Kidney glomerular epithelial cell (primary cell): ENCODE results near the gene ZNF184.
A peak's percentile ranks its signal among the peaks of the same experiment; 100 is the strongest.

Experiments used
- DNase-seq: peaks from one replicate; lab custom pipeline; 2025; lab: John Stamatoyannopoulos, UW

The ZNF184 gene

DNA sequence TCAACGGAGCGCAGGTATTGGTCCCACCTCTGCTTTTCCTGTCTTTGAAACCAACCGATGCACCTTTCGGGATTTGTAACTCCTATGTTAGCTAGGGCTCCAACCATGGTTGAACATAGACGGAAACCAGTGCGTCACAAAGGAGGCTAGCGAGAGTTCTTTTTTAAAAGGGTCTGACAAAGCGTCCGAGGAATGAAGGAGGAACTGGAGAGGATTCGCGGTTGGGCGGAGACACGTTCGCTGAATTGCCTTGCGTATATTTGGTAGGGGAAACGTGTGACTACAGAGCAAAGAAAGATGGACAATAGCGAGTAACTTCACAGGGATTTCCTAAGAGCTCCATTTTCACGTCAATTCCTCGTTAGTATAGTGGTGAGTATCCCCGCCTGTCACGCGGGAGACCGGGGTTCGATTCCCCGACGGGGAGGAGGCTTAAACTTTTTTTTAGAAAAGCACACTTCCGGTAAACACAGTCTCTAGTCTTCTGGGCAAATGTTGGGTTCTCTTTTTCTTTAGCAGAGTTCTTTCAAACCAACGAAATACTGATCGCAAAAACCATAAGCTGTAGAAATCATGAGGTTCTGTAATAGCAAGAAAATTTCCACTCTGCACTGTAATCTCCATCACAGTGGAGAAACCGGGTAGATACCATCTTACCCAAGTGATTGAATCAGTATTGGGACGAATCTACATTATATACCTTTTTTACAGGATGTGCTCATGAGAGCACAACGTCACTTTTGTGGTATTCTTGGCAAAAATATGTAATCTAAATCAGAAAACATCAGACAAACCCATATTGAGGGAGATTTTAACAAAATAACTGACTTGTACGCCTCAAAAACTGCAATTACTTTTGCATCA is 6.6 kb upstream of the ZNF184 start:
- peak; percentile 80 for DNase-seq

DNA sequence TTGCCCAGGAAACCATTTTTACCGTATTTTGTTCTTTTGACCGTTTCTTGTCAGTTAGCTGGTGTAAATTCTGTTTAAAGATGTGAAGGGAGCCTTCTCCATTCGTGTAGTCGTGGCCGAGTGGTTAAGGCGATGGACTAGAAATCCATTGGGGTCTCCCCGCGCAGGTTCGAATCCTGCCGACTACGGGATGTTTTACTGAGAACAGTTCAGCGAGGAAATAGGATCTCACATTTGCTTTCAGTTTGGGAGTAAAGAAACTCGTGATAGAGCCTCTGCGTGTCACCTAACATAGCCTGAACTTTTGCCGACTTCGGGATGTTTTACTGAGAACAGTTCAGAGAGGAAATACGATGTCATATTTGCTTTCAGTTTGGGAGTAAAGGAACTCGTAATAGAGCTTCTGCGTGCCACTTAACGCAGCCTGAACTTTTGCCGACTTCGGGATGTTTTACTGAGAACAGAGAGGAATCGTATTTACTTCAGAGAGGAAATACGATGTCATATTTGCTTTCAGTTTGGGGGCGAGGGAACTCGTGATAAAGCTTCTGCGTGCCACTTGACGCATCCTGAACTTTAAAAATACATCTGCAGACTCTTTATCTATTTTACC is 5.9 kb upstream of the ZNF184 start:
- peak; percentile 86 for DNase-seq

DNA sequence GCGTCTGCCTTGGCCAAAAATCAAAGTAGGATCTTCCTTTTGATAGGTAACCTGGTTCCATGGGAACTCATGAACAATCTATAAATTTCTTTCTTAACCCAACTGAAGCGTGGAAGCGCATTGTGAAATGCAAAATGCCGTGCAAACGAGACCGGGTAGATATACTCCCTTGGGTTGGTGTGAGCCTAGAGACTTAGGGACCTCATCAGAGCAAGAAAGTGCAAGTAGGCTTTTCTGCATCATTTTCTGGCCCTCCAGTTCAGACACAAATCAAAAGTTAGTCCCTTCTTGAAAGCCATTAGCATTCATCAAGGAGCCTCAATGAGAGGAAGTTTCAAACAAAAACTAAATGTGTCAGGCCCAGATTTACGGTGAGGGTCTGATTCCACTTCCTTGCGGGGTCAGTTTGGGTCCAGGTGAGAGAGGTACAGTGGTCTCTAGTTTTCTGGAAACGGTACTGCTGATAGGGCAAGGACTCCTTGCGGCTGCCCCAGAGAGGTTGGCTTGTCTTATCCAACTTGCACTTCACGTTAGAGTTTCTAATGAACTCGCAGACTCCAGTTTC is 5.3 kb upstream of the ZNF184 start:
- no peak for DNase-seq

DNA sequence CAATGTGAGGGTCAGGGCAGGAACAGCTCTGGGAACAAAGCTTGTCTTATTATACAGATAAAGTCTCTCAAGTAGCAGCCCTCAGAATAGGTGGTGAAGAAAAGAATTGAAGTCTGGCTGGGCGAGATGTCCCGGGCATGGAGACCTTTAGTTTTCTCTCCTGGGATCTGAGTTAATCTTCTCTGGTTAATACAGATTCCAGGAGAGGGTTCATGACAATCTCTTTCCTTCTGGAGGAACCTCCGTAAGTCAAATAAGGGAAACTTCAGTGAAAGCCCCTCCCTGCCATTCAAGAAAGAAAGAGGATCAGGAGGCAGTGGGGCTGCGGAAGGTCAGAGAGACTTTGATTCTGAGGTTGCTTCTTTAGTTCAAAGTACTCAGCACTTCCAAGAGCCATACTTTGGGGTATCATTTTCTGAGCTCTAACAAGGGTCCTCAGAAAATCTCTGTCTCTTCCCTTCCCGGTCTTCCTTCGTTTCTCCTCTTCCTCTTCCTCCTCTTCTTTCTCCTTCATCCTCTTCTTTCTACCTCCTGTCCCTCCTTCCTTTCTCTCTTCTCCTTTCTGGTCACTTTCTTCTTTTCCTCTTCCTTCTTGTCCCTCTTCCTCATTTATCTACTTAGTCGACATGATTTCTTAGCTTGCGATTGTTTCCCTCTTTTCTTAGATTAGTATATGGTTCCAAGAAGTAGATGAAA is 4.6 kb upstream of the ZNF184 start:
- no peak for DNase-seq

DNA sequence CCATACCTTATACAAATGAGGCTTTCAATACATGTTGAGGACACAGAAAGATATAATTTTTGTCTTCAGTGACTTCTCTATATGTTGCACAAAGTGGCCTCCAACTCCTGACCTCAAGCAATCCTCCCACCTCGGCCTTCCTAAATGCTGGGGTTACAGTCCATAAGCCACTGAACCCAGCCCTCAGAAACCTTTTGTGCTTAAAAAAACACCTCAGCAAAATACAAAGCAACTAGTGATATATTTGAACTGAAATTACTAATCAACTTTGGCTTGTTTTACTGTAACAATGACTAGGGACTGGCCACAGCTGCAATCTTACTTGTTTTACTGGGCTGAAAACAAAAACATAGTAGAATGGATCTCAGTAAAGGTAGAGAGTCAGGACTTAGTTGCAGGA is 3.2 kb upstream of the ZNF184 start:
- DNase-seq = no peak

DNA sequence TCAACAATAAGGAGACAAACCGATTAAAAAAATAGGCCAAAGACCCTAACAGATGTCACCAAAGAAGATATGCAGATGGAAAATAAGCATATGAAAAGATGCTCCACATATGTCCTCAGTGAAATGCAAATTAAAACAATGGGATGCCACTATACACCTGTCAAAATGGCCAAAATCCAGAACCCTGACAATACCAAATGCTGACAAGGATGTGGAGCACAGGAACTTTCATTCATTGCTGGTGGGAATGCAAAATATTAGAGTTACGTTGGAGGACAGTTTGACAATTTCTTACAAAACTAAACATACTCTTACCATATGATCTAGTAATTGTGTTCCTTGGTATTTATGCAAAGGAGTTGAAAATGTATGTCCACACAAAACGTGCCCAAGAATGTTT is 1.8 kb upstream of the ZNF184 start:
- DNase-seq = no peak

DNA sequence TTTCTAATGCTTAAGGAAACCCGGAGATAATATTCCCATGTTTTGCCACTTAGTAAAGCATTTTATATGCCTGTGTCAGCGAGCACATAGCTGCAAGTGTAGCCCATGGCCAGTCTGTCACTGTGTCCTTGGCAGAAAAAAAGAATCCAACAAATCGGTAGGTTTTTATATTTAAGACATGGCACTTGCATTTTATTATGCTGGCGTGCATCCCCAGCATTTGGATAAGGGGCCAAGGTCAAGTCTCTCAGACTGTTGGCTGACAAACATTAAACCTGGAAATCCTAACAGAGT is 1.2 kb upstream of the ZNF184 start:
- no peak for DNase-seq

DNA sequence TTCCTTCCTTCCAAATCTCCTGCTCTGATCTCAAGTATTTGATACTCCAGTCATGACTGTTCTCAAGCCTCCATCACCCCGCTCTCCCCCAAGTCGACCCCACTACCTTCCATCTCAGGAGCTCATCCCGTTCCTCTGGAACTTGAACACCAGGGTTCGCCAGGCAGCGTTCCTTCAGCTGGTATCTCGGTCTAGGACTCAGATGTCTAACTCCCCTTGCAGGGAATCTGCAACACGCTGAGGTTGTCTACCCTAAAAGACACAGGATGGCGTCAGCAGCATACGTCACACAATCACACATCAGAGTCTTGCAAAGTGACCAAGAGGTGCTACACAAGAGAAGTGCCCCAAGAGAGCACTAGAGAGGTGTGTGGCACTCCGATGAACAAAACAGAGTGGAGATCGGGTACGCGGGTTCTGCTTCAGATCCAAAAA is 706 bp downstream of the ZNF184 start:
- peak; percentile 59 for DNase-seq

DNA sequence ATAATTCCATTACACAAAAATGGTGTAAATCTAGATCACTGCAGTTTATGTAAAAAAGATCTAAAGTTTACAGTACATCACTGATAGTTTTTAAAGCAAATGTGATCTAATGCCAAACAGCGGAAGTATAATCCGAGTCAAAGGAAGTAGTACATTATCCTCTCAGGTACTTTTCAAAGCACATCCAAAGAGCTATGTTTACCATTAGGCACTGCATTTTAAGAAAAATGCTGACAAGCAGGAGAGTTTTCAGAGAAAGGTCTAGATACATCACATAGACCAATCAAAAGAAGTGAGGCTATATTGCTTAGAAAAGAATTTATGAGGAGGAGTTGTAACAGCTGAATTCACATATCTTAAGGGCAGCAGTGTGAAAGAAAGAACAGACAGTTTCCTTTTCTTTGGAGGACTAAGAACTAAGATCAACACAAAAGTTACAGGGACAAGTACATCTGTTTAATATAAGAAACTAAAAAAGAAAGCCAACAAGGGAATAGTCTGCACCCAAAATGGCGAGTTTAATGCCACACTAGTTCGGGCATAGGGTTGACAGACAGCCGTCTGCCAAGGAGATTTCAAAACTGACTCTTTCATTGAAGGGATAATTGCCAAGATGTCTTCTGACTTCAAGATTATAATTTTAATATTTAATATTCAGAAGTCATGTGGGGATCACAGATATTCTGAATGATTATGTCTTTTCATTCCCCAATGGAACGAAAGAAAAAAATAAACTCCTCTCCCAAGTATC is 1.4 kb downstream of the ZNF184 start:
- peak; percentile 22 for DNase-seq

DNA sequence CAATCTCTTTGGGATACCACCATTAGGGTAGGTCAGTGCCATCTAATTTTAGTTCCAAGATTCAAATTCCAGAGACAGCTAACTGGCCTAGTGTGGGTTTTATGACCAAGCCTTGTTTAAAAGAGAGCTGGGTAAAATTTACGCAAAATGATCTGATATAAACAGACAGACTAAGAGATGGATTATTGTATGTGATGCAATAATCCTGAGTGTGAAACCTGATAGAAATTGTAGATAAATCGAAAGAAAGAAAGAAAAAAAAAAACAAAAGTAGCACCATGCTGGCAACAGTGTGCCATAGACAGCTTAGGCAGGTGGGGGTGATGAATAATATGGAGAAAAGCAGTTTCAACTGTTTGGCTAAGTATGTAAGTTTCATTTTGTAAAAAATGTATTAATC is 2.9 kb downstream of the ZNF184 start:
- no peak for DNase-seq

DNA sequence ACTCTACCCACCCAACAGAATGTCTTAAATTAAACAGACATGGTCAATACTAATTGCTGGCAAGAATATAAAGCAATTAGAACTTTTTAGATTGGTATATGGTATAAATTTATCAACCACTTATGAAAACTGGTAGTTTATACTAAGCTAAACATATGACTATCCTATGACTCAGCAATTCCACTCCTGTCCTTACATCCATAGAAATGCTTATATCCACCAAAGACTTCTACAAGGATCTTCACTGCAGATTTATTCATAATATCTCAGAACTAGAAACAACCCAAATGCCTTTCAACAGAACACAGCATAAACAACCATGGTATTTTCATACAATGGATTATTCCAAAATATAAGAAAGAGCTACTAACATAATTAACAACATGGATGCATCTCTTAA is 4.6 kb downstream of the ZNF184 start:
- DNase-seq = no peak

DNA sequence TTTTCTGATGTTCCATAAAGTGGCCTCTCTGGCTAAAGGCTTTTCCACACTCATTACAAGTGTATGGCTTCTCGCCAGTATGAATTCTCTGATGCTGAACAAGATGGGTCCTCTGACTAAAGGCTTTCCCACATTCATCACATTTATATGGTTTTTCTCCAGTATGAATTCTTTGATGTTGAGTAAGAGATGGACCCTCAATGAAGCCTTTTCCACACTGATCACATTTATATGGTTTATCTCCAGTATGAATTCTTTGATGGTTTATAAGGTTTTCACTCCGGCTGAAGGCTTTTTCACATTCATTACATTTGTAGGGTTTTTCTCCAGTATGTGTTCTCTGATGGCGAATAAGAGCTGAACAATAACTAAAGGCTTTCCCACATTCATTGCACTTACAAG is 20.4 kb downstream of the ZNF184 start:
- DNase-seq = no peak

DNA sequence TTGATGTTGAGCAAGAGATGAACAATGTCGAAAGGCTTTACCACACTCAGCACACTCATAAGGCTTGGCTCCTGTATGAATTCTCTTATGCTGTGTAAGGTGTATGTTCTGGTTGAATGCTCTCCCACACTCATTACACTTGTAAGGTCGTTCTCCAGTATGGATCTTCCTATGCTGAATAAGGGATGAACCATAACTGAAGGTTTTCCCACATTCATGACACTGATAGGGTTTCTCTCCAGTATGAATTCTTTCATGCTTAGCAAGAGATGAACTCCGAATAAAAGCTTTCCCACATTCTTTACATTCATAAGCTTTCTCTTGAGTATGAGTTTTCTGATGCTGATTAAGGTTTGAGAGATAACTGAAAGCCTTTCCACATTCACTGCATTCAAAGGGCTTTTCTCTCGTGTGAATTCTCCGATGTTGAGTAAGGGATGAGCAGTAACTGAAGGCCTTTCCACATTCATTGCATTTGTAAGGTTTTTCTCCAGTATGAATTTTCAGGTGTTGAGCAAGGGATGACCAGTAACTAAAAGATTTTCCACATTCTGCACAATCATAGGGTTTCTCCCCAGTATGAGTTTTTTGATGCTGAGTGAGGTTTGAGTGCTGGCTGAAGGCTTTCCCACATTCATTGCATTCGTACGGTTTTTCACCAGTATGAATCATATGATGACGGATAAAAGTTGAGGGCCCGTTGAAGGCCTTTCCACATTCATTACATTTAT is 21.1 kb downstream of the ZNF184 start:
- DNase-seq = no peak

DNA sequence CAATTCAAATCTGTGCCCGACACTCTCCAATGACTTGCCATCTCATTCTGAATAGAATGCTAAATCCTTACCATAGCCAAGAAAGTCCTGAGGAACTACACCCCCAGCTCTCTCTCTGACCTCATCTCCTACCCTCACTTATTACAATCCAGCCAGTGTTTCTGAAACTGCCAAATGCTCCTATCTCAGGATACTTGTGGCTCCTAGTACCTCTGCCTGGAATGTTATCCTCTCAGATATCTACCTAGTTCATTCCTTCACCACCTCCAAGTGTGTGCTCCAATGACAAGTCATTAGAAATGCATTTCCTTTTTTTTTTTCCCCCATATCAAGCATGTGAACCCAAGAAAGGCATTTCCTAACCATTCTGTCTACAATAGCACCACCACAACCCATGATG is 24.4 kb downstream of the ZNF184 start:
- DNase-seq = no peak

DNA sequence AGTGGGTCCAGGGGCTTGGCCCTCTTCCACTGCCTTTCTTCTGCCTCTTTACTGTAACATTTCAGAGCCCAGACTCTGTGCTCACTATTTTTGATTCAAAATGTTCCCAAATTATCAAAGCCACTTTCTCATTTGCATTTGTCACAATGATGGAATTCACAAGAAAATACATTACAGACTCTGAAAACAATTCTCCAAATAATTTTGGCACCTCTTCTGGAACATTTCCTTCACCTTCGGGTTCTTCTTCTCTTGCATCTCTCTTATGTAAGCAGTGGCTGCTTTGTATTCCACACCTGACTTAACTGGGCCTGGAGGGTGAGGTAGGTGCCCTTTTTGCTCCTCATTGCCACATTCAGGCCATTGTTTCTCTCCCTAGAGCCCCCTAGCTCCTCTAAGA is 30.0 kb downstream of the ZNF184 start:
- DNase-seq = no peak

DNA sequence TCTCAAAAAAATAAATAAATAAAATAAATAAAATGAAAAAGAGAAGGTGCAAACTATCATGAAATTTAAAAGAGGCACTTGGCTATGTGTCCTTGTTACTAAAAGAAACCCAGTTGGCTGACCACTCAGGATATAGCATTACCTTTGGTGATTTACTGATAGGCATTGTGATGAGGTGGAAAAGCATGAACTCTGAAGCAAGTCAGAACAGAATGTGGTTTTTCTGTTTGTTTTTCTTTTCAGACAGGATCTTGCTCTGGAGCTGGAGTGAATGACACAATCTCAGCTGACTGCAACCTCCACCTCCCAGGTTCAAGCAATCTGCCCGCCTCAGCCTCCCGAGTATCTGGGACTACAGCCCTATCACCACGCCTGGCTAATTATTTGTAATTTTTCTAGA is 31.9 kb downstream of the ZNF184 start:
- DNase-seq = peak; percentile 5

DNA sequence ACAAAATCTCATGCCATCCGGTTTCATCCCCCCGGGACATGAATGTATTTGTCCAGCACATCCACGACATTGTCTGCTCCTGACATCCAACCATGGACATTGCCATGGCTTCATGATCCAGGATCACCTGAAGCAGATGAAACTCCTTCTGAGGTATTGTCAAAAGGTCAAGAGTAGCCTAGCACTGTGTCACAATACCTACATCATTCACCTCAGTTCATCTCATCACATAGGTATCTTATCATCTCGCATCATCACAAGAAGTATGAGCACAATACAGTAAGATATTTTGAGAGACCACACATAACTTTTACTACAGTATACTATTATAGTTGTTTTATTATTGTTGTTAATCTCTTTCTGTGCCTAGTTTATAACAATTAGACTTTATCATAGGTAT is 33.5 kb downstream of the ZNF184 start:
- DNase-seq = no peak

DNA sequence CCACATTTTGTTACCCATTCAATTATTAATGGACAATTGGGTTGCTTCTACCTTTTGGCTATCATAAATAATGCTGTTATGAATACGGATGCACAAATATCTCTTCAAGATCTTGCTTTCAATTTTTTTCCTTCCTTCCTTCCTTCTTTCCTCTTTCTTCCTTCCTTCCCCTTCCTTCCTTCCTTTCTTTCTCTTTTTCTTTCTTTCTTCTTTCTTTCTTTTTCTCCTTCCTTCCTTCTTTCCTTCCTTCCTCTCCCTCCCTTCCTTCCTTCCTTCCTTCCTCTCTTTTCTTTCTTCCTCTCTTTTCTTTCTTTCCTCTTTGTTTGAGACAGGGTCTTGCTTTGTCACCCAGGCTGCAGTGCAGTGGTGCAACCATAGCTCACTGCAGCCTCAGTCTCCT is 39.2 kb downstream of the ZNF184 start:
- DNase-seq = no peak

DNA sequence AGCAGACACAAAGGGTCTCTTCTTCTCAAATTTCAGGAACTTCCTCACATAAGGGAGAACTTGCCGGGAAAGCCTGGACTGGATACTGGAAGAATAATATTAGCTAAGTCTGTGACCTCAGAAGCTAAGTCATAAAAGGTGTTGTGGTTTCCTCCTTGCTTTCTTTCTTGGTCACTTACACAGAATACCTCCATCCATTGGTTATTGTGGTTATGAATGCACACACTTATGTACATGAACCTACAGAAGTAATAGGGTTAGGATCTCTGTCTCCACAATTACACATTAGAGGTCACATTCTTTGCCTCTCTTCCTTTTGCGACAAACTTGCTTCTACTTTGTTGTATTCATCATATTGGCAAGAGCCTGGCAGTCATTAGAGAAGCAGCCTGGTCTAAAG is 43.9 kb downstream of the ZNF184 start:
- no peak for DNase-seq

DNA sequence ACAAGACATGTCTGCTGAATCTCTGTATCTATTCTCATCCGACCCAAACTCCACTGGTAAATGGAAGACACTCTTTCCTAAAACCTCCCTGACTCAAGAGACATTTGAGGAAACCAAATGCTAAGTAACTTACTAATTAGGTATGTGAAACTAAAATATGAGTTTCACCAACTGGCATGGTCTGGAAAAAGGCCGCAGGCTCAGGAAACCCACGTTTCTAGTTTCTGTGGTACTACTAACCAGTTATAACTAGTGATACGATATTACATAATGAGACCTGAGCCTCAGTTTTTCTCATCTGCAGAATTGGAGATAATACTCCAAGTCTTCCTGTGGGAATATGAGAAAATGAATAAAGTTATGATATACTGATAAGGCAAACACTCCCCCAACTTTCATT is 44.4 kb downstream of the ZNF184 start:
- DNase-seq = no peak

DNA sequence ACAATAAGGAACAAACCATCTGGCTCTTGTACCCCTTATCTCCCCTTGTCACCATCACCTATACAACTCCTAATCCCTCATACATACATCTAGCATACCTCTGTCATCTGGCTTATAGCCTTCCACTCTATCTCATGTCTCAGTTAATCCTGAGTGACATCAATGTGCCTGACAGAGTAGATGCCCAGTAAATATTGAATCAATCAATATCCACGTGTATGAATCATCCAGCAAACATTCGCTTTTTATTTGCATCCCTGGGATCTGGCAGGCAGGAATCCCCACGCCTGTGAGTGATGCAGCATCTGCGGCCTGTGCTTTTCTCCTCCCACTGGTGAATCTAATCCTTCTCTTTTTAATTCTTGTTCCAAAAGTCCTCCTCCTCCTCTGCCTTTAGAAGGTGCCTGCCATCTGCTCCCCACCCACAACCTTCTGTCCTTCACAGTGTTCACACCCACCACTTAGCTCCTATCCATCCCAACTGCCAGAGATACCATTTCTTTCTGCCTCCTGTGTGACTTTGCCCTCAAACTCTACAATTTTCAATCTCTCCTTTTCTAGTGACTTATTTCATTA is 46.8 kb downstream of the ZNF184 start:
- DNase-seq = no peak
